NT2/D1 (cell line): ENCODE data around the gene IRF2BPL.

Source experiments
- SUZ12 ChIP-seq: IDR thresholded peaks from 2 replicates; pipeline ENCODE4 v1.6.1; 2011; ENCODE audit not compliant: insufficient read length, insufficient read depth; ENCODE audit errors: extremely low read depth
- YY1 ChIP-seq: IDR thresholded peaks from 2 replicates; pipeline ENCODE4 v1.6.1; 2011; ENCODE audit not compliant: insufficient read length, insufficient read depth
- ZNF274 ChIP-seq: IDR thresholded peaks from 2 replicates; pipeline ENCODE4 v1.6.1; 2011; ENCODE audit warnings: mild to moderate bottlenecking, low read depth, low read length

DNA sequence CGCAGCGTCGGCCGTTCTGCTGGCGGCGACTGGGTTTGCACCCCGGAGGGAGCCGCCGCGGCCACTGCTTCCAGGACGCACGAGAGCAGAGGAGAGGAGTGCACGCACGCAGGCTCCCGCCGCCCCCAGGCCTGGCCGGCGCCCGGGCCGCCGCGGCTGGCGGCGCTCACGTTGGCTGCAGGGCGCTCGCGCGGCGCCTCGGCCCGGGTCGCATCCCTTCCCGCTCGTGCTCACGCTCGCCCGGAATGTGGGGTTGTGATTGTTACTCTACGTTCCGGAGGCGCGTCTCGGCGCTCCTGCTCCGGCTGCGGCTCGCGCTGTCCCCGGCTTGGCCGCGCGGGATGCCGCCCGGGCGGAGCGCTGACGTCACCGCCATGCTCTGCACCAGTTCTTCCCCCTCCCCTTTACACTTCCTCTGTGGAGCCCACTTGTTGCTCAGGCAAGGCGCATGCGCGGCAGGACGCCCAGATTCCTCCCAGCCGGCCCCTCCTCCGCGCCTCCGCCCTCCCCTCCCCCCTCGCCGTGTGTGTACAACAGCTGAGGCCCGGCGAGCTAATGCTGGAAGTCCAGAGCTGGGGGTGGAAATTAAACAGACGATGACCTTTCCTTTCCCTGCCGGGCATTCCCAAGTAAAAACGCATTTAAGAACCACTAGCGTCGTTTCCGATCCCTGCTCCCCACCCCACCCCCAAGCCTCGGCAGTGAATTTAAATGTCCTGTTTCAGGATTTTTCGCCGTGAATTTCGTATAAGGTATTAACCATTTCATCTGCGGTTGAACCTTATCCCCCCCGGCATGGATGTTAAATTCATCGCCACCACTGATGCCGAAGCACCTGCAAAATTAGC is at the start of gene IRF2BPL:
- TF ChIP-seq YY1 (no peak), ZNF274 (no peak), SUZ12 (no peak)
